WTC11 (cell line): ENCODE data around the gene MRPS16. TPM values are rescaled to one million over a fixed set of nuclear protein-coding genes. Genes with fewer than 3 reads are reported as not detected.

ENCODE experiments used
- ATAC-seq: fragments of 200-7000 bp; cut with Tn5 transposase; 2 replicates; pipeline ENCODE4 v1.10.0; 2021; ENCODE audit warnings: mild to moderate bottlenecking, moderate library complexity
- CTCF ChIA-PET: fragments of 300-600 bp; sonication (Branson Sonifier 250); formaldehyde crosslinking; loops from one replicate; lab custom pipeline; 2021; ENCODE audit warnings: antibody characterized with exemption; lab: Charles Lee
- POLR2A ChIA-PET: fragments of 350-600 bp; sonication (Branson Sonifier 250); formaldehyde crosslinking; loops from one replicate; lab custom pipeline; 2021; ENCODE audit warnings: antibody characterized with exemption; lab: Charles Lee
- DNase-seq: peaks from one replicate; pipeline ENCODE4 v3.0.0; 2021; ENCODE audit warnings: low spot score
- H3K27ac Mint-ChIP-seq: 2 replicates; pipeline ENCODE4 v1.8.0; 2021; ENCODE audit warnings: mixed read lengths
- H3K27me3 Mint-ChIP-seq: 2 replicates; pipeline ENCODE4 v1.8.0; 2021; ENCODE audit warnings: low read depth, mild to moderate bottlenecking, moderate library complexity, mixed read lengths
- H3K36me3 Mint-ChIP-seq: 2 replicates; pipeline ENCODE4 v1.8.0; 2021; ENCODE audit warnings: mixed read lengths
- H3K4me1 Mint-ChIP-seq: 2 replicates; pipeline ENCODE4 v1.8.0; 2022; ENCODE audit warnings: mixed read lengths
- H3K4me3 Mint-ChIP-seq: 2 replicates; pipeline ENCODE4 v1.8.0; 2021; ENCODE audit warnings: mild to moderate bottlenecking, moderate library complexity, mixed read lengths
- H3K9me3 Mint-ChIP-seq: 2 replicates; pipeline ENCODE4 v1.8.0; 2021; ENCODE audit warnings: mixed read lengths
- CTCF ChIP-seq: fragments of 200-600 bp; IDR thresholded peaks from 2 replicates; pipeline ENCODE4 v1.8.0; 2022; ENCODE audit warnings: antibody characterized with exemption
- FOXK1 ChIP-seq: sonication (generic); formaldehyde crosslinking; IDR thresholded peaks from 2 replicates; pipeline ENCODE4 v1.8.0; 2022; ENCODE audit warnings: mild to moderate bottlenecking, moderate library complexity, missing genetic modification reagents
- FOXP4 ChIP-seq: sonication (generic); formaldehyde crosslinking; IDR thresholded peaks from 2 replicates; pipeline ENCODE4 v1.8.0; 2022; ENCODE audit warnings: mild to moderate bottlenecking, missing genetic modification reagents
- GABPB1 ChIP-seq: sonication (generic); formaldehyde crosslinking; IDR thresholded peaks from 2 replicates; pipeline ENCODE4 v1.8.1; 2023; ENCODE audit warnings: mild to moderate bottlenecking, missing genetic modification reagents
- GRHL2 ChIP-seq: fragments of 250-450 bp; sonication (Bioruptor Pico); IDR thresholded peaks from 2 replicates; pipeline ENCODE4 v1.8.0; 2022; ENCODE audit warnings: mild to moderate bottlenecking, moderate library complexity; ENCODE audit not compliant: insufficient replicate concordance, severe bottlenecking
- HMGA2 ChIP-seq: fragments of 250-450 bp; sonication (Bioruptor Pico); IDR thresholded peaks from 2 replicates; pipeline ENCODE4 v1.4.0; 2021; ENCODE audit warnings: mild to moderate bottlenecking, moderate library complexity
- IRF2 ChIP-seq: sonication (generic); formaldehyde crosslinking; IDR thresholded peaks from 2 replicates; pipeline ENCODE4 v1.8.0; 2022; ENCODE audit warnings: low read depth, missing genetic modification reagents, borderline replicate concordance
- MXD4 ChIP-seq: fragments of 250-450 bp; sonication (Bioruptor Pico); IDR thresholded peaks from 2 replicates; pipeline ENCODE4 v1.8.0; 2021; ENCODE audit warnings: mild to moderate bottlenecking, moderate library complexity, borderline replicate concordance
- MYBL2 ChIP-seq: sonication (generic); formaldehyde crosslinking; IDR thresholded peaks from 2 replicates; pipeline ENCODE4 v1.8.1; 2023; ENCODE audit warnings: mild to moderate bottlenecking, moderate library complexity, missing genetic modification reagents
- NFYB ChIP-seq: sonication (generic); formaldehyde crosslinking; conservative IDR thresholded peaks from 2 replicates; pipeline ENCODE4 v1.8.0; 2022; ENCODE audit warnings: low read depth, missing genetic modification reagents
- NR1H2 ChIP-seq: sonication (generic); formaldehyde crosslinking; IDR thresholded peaks from 2 replicates; pipeline ENCODE4 v1.9.0; 2021; ENCODE audit warnings: mild to moderate bottlenecking, moderate library complexity, missing genetic modification reagents
- NR2C2 ChIP-seq: sonication (generic); formaldehyde crosslinking; IDR thresholded peaks from 2 replicates; pipeline ENCODE4 v1.8.0; 2022; ENCODE audit warnings: mild to moderate bottlenecking, missing genetic modification reagents
- OVOL2 ChIP-seq: fragments of 250-450 bp; sonication (Bioruptor Pico); IDR thresholded peaks from 2 replicates; pipeline ENCODE4 v1.9.0; 2021; ENCODE audit warnings: mild to moderate bottlenecking, borderline replicate concordance
- PRDM15 ChIP-seq: sonication (generic); formaldehyde crosslinking; IDR thresholded peaks from 2 replicates; pipeline ENCODE4 v1.8.0; 2022; ENCODE audit warnings: missing genetic modification reagents
- TEAD4 ChIP-seq: sonication (generic); formaldehyde crosslinking; IDR thresholded peaks from 2 replicates; pipeline ENCODE4 v1.8.0; 2022; ENCODE audit warnings: mild to moderate bottlenecking, missing genetic modification reagents
- ZNF138 ChIP-seq: sonication (generic); formaldehyde crosslinking; conservative IDR thresholded peaks from 2 replicates; pipeline ENCODE4 v1.8.1; 2022; ENCODE audit warnings: mild to moderate bottlenecking, moderate library complexity, missing genetic modification reagents
- ZNF317 ChIP-seq: sonication (generic); formaldehyde crosslinking; IDR thresholded peaks from 2 replicates; pipeline ENCODE4 v1.8.1; 2023; ENCODE audit warnings: low read depth, mild to moderate bottlenecking, moderate library complexity, missing genetic modification reagents, borderline replicate concordance
- ZNF425 ChIP-seq: fragments of 250-450 bp; sonication (Bioruptor Pico); conservative IDR thresholded peaks from 2 replicates; pipeline ENCODE4 v1.9.0; 2021; ENCODE audit warnings: mild to moderate bottlenecking
- total RNA-seq: library from RNA; stranded (reverse); gene quantifications from 3 replicates; pipeline ENCODE4 v1.2.3, GENCODE V29; 2021

Gene MRPS16
- total RNA-seq, 1 experiment from 2014 or later = 157 TPM

- H3K9me3 Mint-ChIP-seq = no peaks in the 10 kb centered on the region
Observed at GRCh38 chr10:73219384-73219783, 33.1 kb downstream of the MRPS16 start.

More at GRCh38 chr10:73219384-73219783, 33.1 kb downstream of the MRPS16 start:
- Mint-ChIP-seq H3K36me3 (0 out of 2 replicates have a peak, but pooled peaks cover 3% of the 10 kb centered on the region), H3K27me3 (no peaks in the 10 kb centered on the region), H3K4me1 (no peaks in the 10 kb centered on the region), H3K4me3 (no peak overlapping the region), H3K27ac (no peak overlapping the region)
- ATAC-seq (no peak), DNase-seq (no peak)
- TF ChIP-seq ZNF138 (CRISPR knock-in tag) (no peak), NR2C2 (CRISPR knock-in tag) (no peak), NFYB (CRISPR knock-in tag) (no peak), CTCF (no peak), MYBL2 (CRISPR knock-in tag) (no peak), PRDM15 (no peak), OVOL2 (CRISPR knock-in tag) (no peak), FOXP4 (CRISPR knock-in tag) (no peak), ZNF425 (CRISPR knock-in tag) (no peak), GRHL2 (CRISPR knock-in tag) (no peak), IRF2 (CRISPR knock-in tag) (no peak), MXD4 (CRISPR knock-in tag) (no peak), HMGA2 (no peak), ZNF317 (no peak), FOXK1 (no peak), NR1H2 (no peak), TEAD4 (no peak), GABPB1 (CRISPR knock-in tag) (no peak)
- POLR2A ChIA-PET = no interaction called here
- CTCF ChIA-PET = interaction anchor here (0.9 to 1.0 kb wide), 3 partner anchors 9 to 123 kb away, joined by 3 to 4 read pairs (median 3); no protein-coding TSS in a partner anchor
